GM21786 (cell line): ENCODE data around the gene DENND2C.
"Not testable (repeated sequence)": the region's sequence is repeated elsewhere in the genome, so short reads cannot be mapped to it uniquely, and the experiment has no call there.

Experiments used
- ATAC-seq: cut with Tn5 transposase; IDR thresholded peaks from one replicate; pipeline ENCODE4 v1.9.1; 2021; ENCODE audit not compliant: unreplicated experiment

The DENND2C gene

GRCh38 chr1:114607223-114607622 is 62.6 kb downstream of the DENND2C start:
- no peak for ATAC-seq

GRCh38 chr1:114597949-114598348 is 71.9 kb downstream of the DENND2C start:
- ATAC-seq = no peak

- ATAC-seq = no peak
Observed at GRCh38 chr1:114595602-114596001, 74.2 kb downstream of the DENND2C start.

- no peak for ATAC-seq
Observed at GRCh38 chr1:114594046-114594445, 75.8 kb downstream of the DENND2C start.

GRCh38 chr1:114589122-114589521 is 80.7 kb downstream of the DENND2C start:
- ATAC-seq = no peak

GRCh38 chr1:114588196-114588689 is 81.6 kb downstream of the DENND2C start:
- ATAC-seq = no peak

- ATAC-seq = no peak
Observed at GRCh38 chr1:114587203-114587991, 82.5 kb downstream of the DENND2C start.

GRCh38 chr1:114586513-114587047 is 83.3 kb downstream of the DENND2C start:
- no peak for ATAC-seq

GRCh38 chr1:114585231-114585630 is 84.6 kb downstream of the DENND2C start:
- ATAC-seq = no peak

GRCh38 chr1:114581335-114582287 is 88.2 kb downstream of the DENND2C start, which contains the start of gene BCAS2:
BCAS2 (minus strand) TSS chr1:114581615; CDS start chr1:114581591, 24 bp downstream.
- peak; percentile 100 for ATAC-seq

GRCh38 chr1:114574365-114574764 is 95.5 kb downstream of the DENND2C start:
- no peak for ATAC-seq

GRCh38 chr1:114564141-114564540 is 105.7 kb downstream of the DENND2C start:
- no peak for ATAC-seq

GRCh38 chr1:114562978-114563510 is 106.8 kb downstream of the DENND2C start:
- not testable (repeated sequence) for ATAC-seq

GRCh38 chr1:114561333-114561732 is 108.5 kb downstream of the DENND2C start:
- ATAC-seq = peak; percentile 56

- ATAC-seq = peak; percentile 46
Observed at GRCh38 chr1:114559356-114559755, 110.5 kb downstream of the DENND2C start.

- peak; percentile 57 for ATAC-seq
Observed at GRCh38 chr1:114558544-114558943, 111.3 kb downstream of the DENND2C start.

GRCh38 chr1:114554577-114554976 is 115.3 kb downstream of the DENND2C start:
- ATAC-seq = no peak

GRCh38 chr1:114552106-114552639 is 117.7 kb downstream of the DENND2C start:
- ATAC-seq = no peak

GRCh38 chr1:114551400-114551799 is 118.4 kb downstream of the DENND2C start:
- ATAC-seq = no peak

GRCh38 chr1:114550336-114550735 is 119.5 kb downstream of the DENND2C start:
- ATAC-seq = no peak

GRCh38 chr1:114549137-114549536 is 120.7 kb downstream of the DENND2C start:
- ATAC-seq = no peak
